Endothelial cell (in vitro differentiated cells): ENCODE data around the gene EVA1B. TPM values are rescaled to one million over a fixed set of nuclear protein-coding genes. Genes with fewer than 3 reads are reported as not detected.

ENCODE experiments used
- DNase-seq: peaks from one replicate; pipeline ENCODE4 v3.0.0; 2021; ENCODE audit warnings: low spot score
- H3K27ac Mint-ChIP-seq: one replicate; pipeline ENCODE4 v1.8.0; 2021; ENCODE audit warnings: mixed read lengths, inconsistent platforms; ENCODE audit not compliant: unreplicated experiment
- H3K27me3 Mint-ChIP-seq: one replicate; pipeline ENCODE4 v1.8.0; 2021; ENCODE audit warnings: mild to moderate bottlenecking, moderate library complexity, mixed read lengths, inconsistent platforms; ENCODE audit not compliant: unreplicated experiment
- H3K36me3 Mint-ChIP-seq: one replicate; pipeline ENCODE4 v1.8.0; 2021; ENCODE audit warnings: mild to moderate bottlenecking, low read depth, mixed read lengths, inconsistent platforms; ENCODE audit not compliant: unreplicated experiment
- H3K4me1 Mint-ChIP-seq: one replicate; pipeline ENCODE4 v1.8.0; 2021; ENCODE audit warnings: mild to moderate bottlenecking, mixed read lengths, inconsistent platforms; ENCODE audit not compliant: unreplicated experiment
- H3K4me3 Mint-ChIP-seq: one replicate; pipeline ENCODE4 v1.8.0; 2021; ENCODE audit warnings: mild to moderate bottlenecking, mixed read lengths, inconsistent platforms; ENCODE audit not compliant: unreplicated experiment
- H3K9me3 Mint-ChIP-seq: one replicate; pipeline ENCODE4 v1.8.0; 2021; ENCODE audit warnings: mixed read lengths, inconsistent platforms; ENCODE audit not compliant: unreplicated experiment
- CTCF ChIP-seq: fragments of 200-600 bp; sonication (generic); IDR thresholded peaks from one replicate; pipeline ENCODE4 v1.5.0; 2021; ENCODE audit warnings: antibody characterized with exemption; ENCODE audit not compliant: unreplicated experiment
- total RNA-seq: library from RNA; stranded (reverse); fragmentation: NEBNext Ultra II Directional; extraction: Animal tissue kit (Norgen Biotek cat#: 25700); gene quantifications from one replicate; pipeline ENCODE4 v1.2.1, GENCODE V29; 2021; ENCODE audit not compliant: unreplicated experiment

EVA1B gene
- total RNA-seq, 1 donor from 2014 or later = 87.9 TPM

GRCh38 chr1:36346741-36347370 lies 23.4 kb upstream of the EVA1B start:
- peaks cover 25% of the 10 kb centered on the region for H3K36me3 Mint-ChIP-seq
- H3K4me3 Mint-ChIP-seq = no peak overlapping the region
- H3K9me3 Mint-ChIP-seq = no peaks in the 10 kb centered on the region
- DNase-seq = no peak
- no peak for TF ChIP-seq CTCF
- no peak overlapping the region for H3K27ac Mint-ChIP-seq
- H3K4me1 Mint-ChIP-seq = peaks cover 3% of the 10 kb centered on the region
- H3K27me3 Mint-ChIP-seq = peaks cover 9% of the 10 kb centered on the region

- Mint-ChIP-seq H3K27me3 (peaks cover 11% of the 10 kb centered on the region), H3K4me3 (no peak overlapping the region)
- no peak for DNase-seq
Observed at GRCh38 chr1:36345353-36345752, 21.9 kb upstream of the EVA1B start.

GRCh38 chr1:36344395-36344680 lies 20.9 kb upstream of the EVA1B start:
- TF ChIP-seq CTCF = no peak
- Mint-ChIP-seq H3K9me3 (no peaks in the 10 kb centered on the region), H3K4me1 (peaks cover 6% of the 10 kb centered on the region), H3K4me3 (no peak overlapping the region), H3K27ac (no peak overlapping the region), H3K27me3 (peaks cover 12% of the 10 kb centered on the region), H3K36me3 (peaks cover 30% of the 10 kb centered on the region)
- no peak for DNase-seq

More at GRCh38 chr1:36345353-36345752, 21.9 kb upstream of the EVA1B start:
- Mint-ChIP-seq H3K9me3 (no peaks in the 10 kb centered on the region), H3K4me1 (peaks cover 3% of the 10 kb centered on the region), H3K27ac (no peak overlapping the region), H3K36me3 (peaks cover 30% of the 10 kb centered on the region)
- no peak for TF ChIP-seq CTCF

- H3K27ac Mint-ChIP-seq = no peak overlapping the region
- no peaks in the 10 kb centered on the region for H3K9me3 Mint-ChIP-seq
- H3K4me3 Mint-ChIP-seq = no peak overlapping the region
Observed at GRCh38 chr1:36343651-36344394, 20.4 kb upstream of the EVA1B start.

More at GRCh38 chr1:36343651-36344394, 20.4 kb upstream of the EVA1B start:
- no peak for TF ChIP-seq CTCF
- peaks cover 30% of the 10 kb centered on the region for H3K36me3 Mint-ChIP-seq
- no peak for DNase-seq
- peaks cover 7% of the 10 kb centered on the region for H3K4me1 Mint-ChIP-seq
- H3K27me3 Mint-ChIP-seq = peaks cover 14% of the 10 kb centered on the region
